Activated CD8-positive, alpha-beta memory T cell treated with anti-CD3 and anti-CD28 coated beads, Interleukin-2, amount 10 ng/mL, durations not matched to agents 7 days and 5 days (primary cell): Measurements from ENCODE around the gene WT1. TPM values are rescaled to one million over a fixed set of nuclear protein-coding genes. Genes with fewer than 3 reads are reported as not detected.

Experiments used
- ATAC-seq: fragments of 150-1000 bp; cut with Tn5 transposase; one replicate; pipeline ENCODE4 v1.10.0; 2021; ENCODE audit warnings: moderate library complexity
- CTCF ChIA-PET: fragments of 350-600 bp; sonication (Branson Sonifier 250); formaldehyde crosslinking; loops from one replicate; lab custom pipeline; 2021; ENCODE audit warnings: antibody characterized with exemption; lab: Charles Lee
- DNase-seq: peaks from one replicate; pipeline ENCODE4 v3.0.0-alpha.2; 2020
- H3K27ac Mint-ChIP-seq: one replicate; pipeline ENCODE4 v1.8.0; 2021; ENCODE audit warnings: mild to moderate bottlenecking, mixed read lengths
- H3K27me3 Mint-ChIP-seq: one replicate; pipeline ENCODE4 v1.8.0; 2021; ENCODE audit warnings: mixed read lengths
- H3K36me3 Mint-ChIP-seq: one replicate; pipeline ENCODE4 v1.8.0; 2021; ENCODE audit warnings: mild to moderate bottlenecking, mixed read lengths
- H3K4me1 Mint-ChIP-seq: one replicate; pipeline ENCODE4 v1.8.0; 2021; ENCODE audit warnings: mixed read lengths
- H3K4me3 Mint-ChIP-seq: one replicate; pipeline ENCODE4 v1.8.0; 2021; ENCODE audit warnings: mild to moderate bottlenecking, moderate library complexity, mixed read lengths
- H3K9me3 Mint-ChIP-seq: one replicate; pipeline ENCODE4 v1.8.0; 2022; ENCODE audit warnings: low read depth, mixed read lengths
- total RNA-seq, 2 experiments: library from RNA; stranded (reverse); gene quantifications; one replicate each; pipeline ENCODE4 v1.2.3, GENCODE V29; 2021

Gene WT1
- total RNA-seq, 2 experiments from 2014 or later, result not detected

GRCh38 chr11:32400196-32400595, 35.1 kb downstream of the WT1 start:
- ATAC-seq (no peak), DNase-seq (no peak)
- no peak overlapping the region for H3K4me3 Mint-ChIP-seq
- CTCF ChIA-PET, result no interaction called here
- peaks cover 3% of the 10 kb centered on the region for H3K27me3 Mint-ChIP-seq
- H3K9me3 Mint-ChIP-seq, result no peaks in the 10 kb centered on the region
- no peaks in the 10 kb centered on the region for H3K4me1 Mint-ChIP-seq
- H3K36me3 Mint-ChIP-seq, result no peaks in the 10 kb centered on the region
- no peak overlapping the region for H3K27ac Mint-ChIP-seq

- no peak for ATAC-seq
- no peak overlapping the region for H3K27ac Mint-ChIP-seq
- H3K27me3 Mint-ChIP-seq, result peaks cover 6% of the 10 kb centered on the region
- H3K9me3 Mint-ChIP-seq, result no peaks in the 10 kb centered on the region
- DNase-seq, result no peak
- H3K4me1 Mint-ChIP-seq, result peaks cover 2% of the 10 kb centered on the region
- CTCF ChIA-PET, result no interaction called here
- no peaks in the 10 kb centered on the region for H3K36me3 Mint-ChIP-seq
- H3K4me3 Mint-ChIP-seq, result no peak overlapping the region
Observed at GRCh38 chr11:32396991-32397390, 38.3 kb downstream of the WT1 start.

- peaks cover 6% of the 10 kb centered on the region for H3K27me3 Mint-ChIP-seq
- ATAC-seq (no peak), DNase-seq (no peak)
- CTCF ChIA-PET, result no interaction called here
- H3K4me1 Mint-ChIP-seq, result peaks cover 2% of the 10 kb centered on the region
- H3K36me3 Mint-ChIP-seq, result no peaks in the 10 kb centered on the region
- H3K4me3 Mint-ChIP-seq, result no peak overlapping the region
- no peak overlapping the region for H3K27ac Mint-ChIP-seq
- no peaks in the 10 kb centered on the region for H3K9me3 Mint-ChIP-seq
Observed at GRCh38 chr11:32396331-32396730, 39.0 kb downstream of the WT1 start.

GRCh38 chr11:32395127-32395526, 40.2 kb downstream of the WT1 start:
- no peaks in the 10 kb centered on the region for H3K9me3 Mint-ChIP-seq
- no peak for DNase-seq
- CTCF ChIA-PET, result no interaction called here

GRCh38 chr11:32392840-32393239, 42.5 kb downstream of the WT1 start:
- H3K27ac Mint-ChIP-seq, result no peak overlapping the region
- H3K4me3 Mint-ChIP-seq, result no peak overlapping the region
- H3K27me3 Mint-ChIP-seq, result peaks cover 12% of the 10 kb centered on the region
- no peak for DNase-seq
- no peaks in the 10 kb centered on the region for H3K9me3 Mint-ChIP-seq
- CTCF ChIA-PET, result interaction anchor here (1.3 kb wide), 1 partner anchor 18 kb away, joined by 3 read pairs; no protein-coding TSS in a partner anchor
- no peak for ATAC-seq
- H3K4me1 Mint-ChIP-seq, result peaks cover 2% of the 10 kb centered on the region
- H3K36me3 Mint-ChIP-seq, result no peaks in the 10 kb centered on the region

More at GRCh38 chr11:32395127-32395526, 40.2 kb downstream of the WT1 start:
- no peak for ATAC-seq
- Mint-ChIP-seq H3K4me3 (no peak overlapping the region), H3K36me3 (no peaks in the 10 kb centered on the region), H3K4me1 (peaks cover 2% of the 10 kb centered on the region), H3K27ac (no peak overlapping the region), H3K27me3 (peaks cover 6% of the 10 kb centered on the region)

- Mint-ChIP-seq H3K27me3 (peaks cover 19% of the 10 kb centered on the region), H3K4me3 (no peak overlapping the region), H3K4me1 (peaks cover 2% of the 10 kb centered on the region), H3K9me3 (no peaks in the 10 kb centered on the region), H3K36me3 (no peaks in the 10 kb centered on the region), H3K27ac (no peak overlapping the region)
- no peak for DNase-seq
- ATAC-seq, result no peak
- CTCF ChIA-PET, result interaction anchor here (1.3 kb wide), 1 partner anchor 19 kb away, joined by 3 read pairs; no protein-coding TSS in a partner anchor
Observed at GRCh38 chr11:32391956-32392553, 43.3 kb downstream of the WT1 start.

- ATAC-seq, result no peak
- Mint-ChIP-seq H3K4me3 (no peak overlapping the region), H3K27ac (no peak overlapping the region), H3K9me3 (no peaks in the 10 kb centered on the region), H3K4me1 (peaks cover 2% of the 10 kb centered on the region), H3K36me3 (no peaks in the 10 kb centered on the region), H3K27me3 (peaks cover 21% of the 10 kb centered on the region)
- CTCF ChIA-PET, result no interaction called here
- DNase-seq, result no peak
Observed at GRCh38 chr11:32391479-32391878, 43.9 kb downstream of the WT1 start.

GRCh38 chr11:32390712-32391111, 44.6 kb downstream of the WT1 start:
- H3K4me1 Mint-ChIP-seq, result peaks cover 2% of the 10 kb centered on the region
- CTCF ChIA-PET, result no interaction called here
- no peak overlapping the region for H3K27ac Mint-ChIP-seq
- no peaks in the 10 kb centered on the region for H3K36me3 Mint-ChIP-seq
- H3K27me3 Mint-ChIP-seq, result peaks cover 22% of the 10 kb centered on the region
- DNase-seq, result no peak
- H3K9me3 Mint-ChIP-seq, result no peaks in the 10 kb centered on the region
- H3K4me3 Mint-ChIP-seq, result no peak overlapping the region
- ATAC-seq, result no peak

- no peaks in the 10 kb centered on the region for H3K9me3 Mint-ChIP-seq
- peaks cover 2% of the 10 kb centered on the region for H3K4me1 Mint-ChIP-seq
- no peak for DNase-seq
- H3K27me3 Mint-ChIP-seq, result peaks cover 18% of the 10 kb centered on the region
- no peak overlapping the region for H3K27ac Mint-ChIP-seq
- no peak overlapping the region for H3K4me3 Mint-ChIP-seq
- CTCF ChIA-PET, result no interaction called here
- no peak for ATAC-seq
- H3K36me3 Mint-ChIP-seq, result no peaks in the 10 kb centered on the region
Observed at GRCh38 chr11:32388871-32389770, 46.2 kb downstream of the WT1 start.

GRCh38 chr11:32388365-32388764, 47.0 kb downstream of the WT1 start:
- peaks cover 2% of the 10 kb centered on the region for H3K4me1 Mint-ChIP-seq
- CTCF ChIA-PET, result no interaction called here

GRCh38 chr11:32387411-32387810, 47.9 kb downstream of the WT1 start:
- Mint-ChIP-seq H3K4me3 (no peak overlapping the region), H3K27ac (no peak overlapping the region), H3K27me3 (peaks cover 17% of the 10 kb centered on the region), H3K9me3 (no peaks in the 10 kb centered on the region), H3K4me1 (peaks cover 2% of the 10 kb centered on the region), H3K36me3 (no peaks in the 10 kb centered on the region)
- no peak for DNase-seq
- CTCF ChIA-PET, result interaction anchor here (1.1 kb wide), 1 partner anchor 12 kb away, joined by 3 read pairs; no protein-coding TSS in a partner anchor
- no peak for ATAC-seq

More at GRCh38 chr11:32388365-32388764, 47.0 kb downstream of the WT1 start:
- Mint-ChIP-seq H3K36me3 (no peaks in the 10 kb centered on the region), H3K9me3 (no peaks in the 10 kb centered on the region), H3K27ac (no peak overlapping the region), H3K27me3 (peaks cover 17% of the 10 kb centered on the region), H3K4me3 (no peak overlapping the region)
- DNase-seq (no peak), ATAC-seq (no peak)

GRCh38 chr11:32386770-32387377, 48.5 kb downstream of the WT1 start:
- CTCF ChIA-PET, result interaction anchor here (1.1 kb wide), 1 partner anchor 11 kb away, joined by 3 read pairs; no protein-coding TSS in a partner anchor
- Mint-ChIP-seq H3K36me3 (no peaks in the 10 kb centered on the region), H3K27me3 (peaks cover 17% of the 10 kb centered on the region), H3K4me1 (no peaks in the 10 kb centered on the region), H3K4me3 (no peak overlapping the region), H3K9me3 (no peaks in the 10 kb centered on the region), H3K27ac (no peak overlapping the region)
- DNase-seq (no peak), ATAC-seq (no peak)

- peaks cover 17% of the 10 kb centered on the region for H3K27me3 Mint-ChIP-seq
- ATAC-seq (no peak), DNase-seq (no peak)
- H3K4me1 Mint-ChIP-seq, result no peaks in the 10 kb centered on the region
- CTCF ChIA-PET, result no interaction called here
- H3K9me3 Mint-ChIP-seq, result no peaks in the 10 kb centered on the region
- H3K36me3 Mint-ChIP-seq, result no peaks in the 10 kb centered on the region
- H3K4me3 Mint-ChIP-seq, result no peak overlapping the region
- no peak overlapping the region for H3K27ac Mint-ChIP-seq
Observed at GRCh38 chr11:32385998-32386397, 49.3 kb downstream of the WT1 start.
